ENCODE results near the gene SLC25A13.
A peak's percentile ranks its signal among the peaks of the same experiment; 100 is the strongest.
"Not testable (repeated sequence)": the region's sequence is repeated elsewhere in the genome, so short reads cannot be mapped to it uniquely, and the experiment has no call there.

The SLC25A13 gene

DNA sequence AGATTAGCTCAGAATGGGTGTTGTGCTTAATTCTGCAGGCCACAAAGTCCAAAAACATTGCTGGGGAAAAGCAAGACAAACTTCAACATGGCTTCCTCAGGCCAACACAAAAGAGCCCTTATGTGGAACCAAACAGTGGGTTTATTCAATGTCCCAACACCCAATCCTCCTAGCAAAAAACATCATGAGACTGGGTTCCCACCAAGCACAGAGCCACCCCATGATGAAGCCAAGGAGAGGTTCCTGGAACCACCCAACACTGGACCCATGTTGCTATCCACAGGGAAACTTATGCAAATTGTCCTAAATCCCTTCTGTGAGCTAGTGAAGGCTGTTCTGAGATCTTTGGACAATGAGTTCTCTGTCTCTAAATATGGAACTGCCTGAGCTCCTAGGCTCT, 24.0 kb downstream of the SLC25A13 start:
- no peak for DNase-seq

GRCh38 chr7:96297446-96297845, 24.5 kb downstream of the SLC25A13 start:
- not testable (repeated sequence) for DNase-seq

GRCh38 chr7:96293911-96294310, 28.0 kb downstream of the SLC25A13 start:
- DNase-seq: not testable (repeated sequence)

GRCh38 chr7:96287559-96287958, 34.3 kb downstream of the SLC25A13 start:
- no peak for DNase-seq

GRCh38 chr7:96287132-96287531, 34.8 kb downstream of the SLC25A13 start:
- no peak for DNase-seq

GRCh38 chr7:96285579-96285978, 36.3 kb downstream of the SLC25A13 start:
- peak; percentile 81 for DNase-seq

DNA sequence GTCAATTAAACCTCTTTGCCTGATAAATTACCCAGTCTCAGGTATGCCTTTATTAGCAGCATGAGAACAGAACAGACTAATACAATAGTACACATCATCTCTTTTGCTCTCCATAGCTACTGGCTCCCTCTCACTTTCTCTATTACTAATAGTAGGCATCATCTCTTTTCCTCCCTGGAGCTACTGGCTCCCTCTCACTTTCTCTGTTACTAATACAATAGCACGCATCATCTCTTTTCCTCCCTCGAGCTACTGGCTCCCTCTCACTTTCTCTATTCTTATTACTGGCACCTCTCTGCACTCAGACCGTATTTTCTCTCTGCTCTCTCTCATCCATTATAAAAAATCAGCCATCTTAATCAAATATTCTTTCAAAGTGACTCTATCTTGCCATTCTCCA, 37.1 kb downstream of the SLC25A13 start:
- no peak for DNase-seq

- no peak for DNase-seq
These were observed 37.7 kb downstream of the SLC25A13 start for GRCh38 chr7:96284240-96284639.

GRCh38 chr7:96282835-96283234, 39.1 kb downstream of the SLC25A13 start:
- no peak for DNase-seq

DNA sequence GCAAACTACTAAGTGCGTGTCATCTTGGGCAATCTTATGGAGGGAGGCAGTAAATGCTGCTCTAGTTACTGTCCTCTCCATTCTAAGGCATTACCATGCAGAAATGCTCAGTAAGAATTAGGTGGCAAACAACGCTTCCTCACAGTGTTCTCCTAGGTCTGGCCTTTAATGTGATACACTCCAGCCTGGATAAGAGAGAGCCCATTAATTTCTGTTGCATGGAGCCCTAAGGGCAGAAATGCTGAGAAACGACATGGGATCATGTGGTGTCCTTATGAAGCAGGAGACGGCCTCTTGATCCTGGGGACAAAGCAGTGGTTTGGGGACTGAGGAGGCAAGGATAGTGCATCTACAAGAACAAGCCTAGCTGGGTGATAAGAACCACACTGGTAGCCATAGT, 44.0 kb downstream of the SLC25A13 start:
- no peak for DNase-seq

DNA sequence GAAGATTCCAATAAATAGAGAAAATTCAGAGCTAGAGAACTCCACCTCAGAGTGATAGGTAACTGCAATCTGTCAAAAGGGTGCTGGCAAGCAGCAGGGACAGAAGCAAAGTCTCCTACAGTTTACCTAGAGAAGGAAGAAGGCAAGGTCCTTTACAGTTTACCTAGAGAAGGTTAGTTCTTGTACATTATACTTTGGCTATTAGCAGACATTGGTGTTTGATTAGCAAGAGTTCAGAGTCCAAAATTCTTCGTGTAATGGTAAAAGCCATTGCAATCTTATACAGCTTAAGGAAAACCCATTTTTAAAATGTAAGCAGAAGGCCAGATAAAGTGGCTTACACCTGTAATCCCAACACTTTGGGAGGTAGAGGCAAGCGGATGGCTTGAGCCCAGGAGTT, 45.9 kb downstream of the SLC25A13 start:
- DNase-seq: no peak

- DNase-seq: no peak
These were observed 48.2 kb downstream of the SLC25A13 start for GRCh38 chr7:96273716-96274115.

DNA sequence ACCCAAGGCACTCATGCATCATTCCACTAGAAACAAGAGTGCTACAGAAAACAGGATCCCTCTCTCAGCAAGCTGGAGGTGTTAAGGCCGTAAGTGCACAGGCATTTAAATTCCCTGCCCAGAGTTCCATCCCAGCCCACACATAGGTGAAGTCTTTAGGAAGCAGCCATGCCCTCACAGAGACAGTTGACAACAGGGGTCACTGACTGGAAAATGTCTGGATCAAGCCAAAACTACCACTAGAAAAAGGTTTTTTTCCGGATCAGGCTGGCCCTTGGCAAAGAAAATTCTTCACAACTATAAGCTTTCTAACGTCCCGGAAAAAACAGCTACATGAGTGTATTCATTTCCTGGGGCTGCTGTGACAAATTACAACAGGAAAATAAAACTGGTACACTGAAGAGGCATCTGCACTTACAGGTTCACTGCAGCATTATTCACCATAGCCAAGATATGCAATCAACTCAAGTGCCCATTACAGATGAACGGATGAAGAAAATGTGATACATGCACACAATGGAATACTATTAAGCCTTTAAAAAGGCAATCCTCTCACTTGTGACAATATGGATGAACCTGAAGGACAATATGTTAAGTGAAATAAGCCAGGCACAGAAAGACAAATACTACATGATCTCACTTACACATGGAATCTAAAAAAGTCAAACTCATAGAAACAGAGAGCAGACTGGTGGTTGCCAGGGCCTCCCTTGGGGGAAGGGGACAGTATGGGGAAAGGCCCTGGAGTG, 52.5 kb downstream of the SLC25A13 start:
- DNase-seq: no peak

- DNase-seq: no peak
These were observed 55.3 kb downstream of the SLC25A13 start for GRCh38 chr7:96266580-96266979.

DNA sequence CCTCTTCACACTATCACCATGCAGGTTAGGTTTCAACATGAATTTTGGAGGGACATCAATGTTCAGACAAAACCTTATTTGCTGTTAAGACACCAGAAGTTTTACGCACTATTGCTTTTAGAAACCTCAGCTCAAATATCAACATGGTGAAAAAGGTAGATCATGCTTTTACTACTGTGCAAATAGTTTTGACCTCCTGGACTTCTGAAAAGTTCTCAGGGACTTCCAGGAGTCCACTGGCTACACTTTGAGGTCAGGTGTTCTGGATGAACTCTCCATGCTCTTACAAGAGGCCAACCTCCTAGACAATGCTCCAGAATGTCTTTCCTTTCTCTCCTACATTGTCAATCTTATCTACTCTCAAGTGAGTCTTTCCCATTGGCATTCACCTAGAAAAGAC, 55.9 kb downstream of the SLC25A13 start:
- no peak for DNase-seq

- no peak for DNase-seq
These were observed 67.9 kb downstream of the SLC25A13 start for GRCh38 chr7:96253964-96254363.

- DNase-seq: no peak
These were observed 68.5 kb downstream of the SLC25A13 start for GRCh38 chr7:96253441-96253840.

DNA sequence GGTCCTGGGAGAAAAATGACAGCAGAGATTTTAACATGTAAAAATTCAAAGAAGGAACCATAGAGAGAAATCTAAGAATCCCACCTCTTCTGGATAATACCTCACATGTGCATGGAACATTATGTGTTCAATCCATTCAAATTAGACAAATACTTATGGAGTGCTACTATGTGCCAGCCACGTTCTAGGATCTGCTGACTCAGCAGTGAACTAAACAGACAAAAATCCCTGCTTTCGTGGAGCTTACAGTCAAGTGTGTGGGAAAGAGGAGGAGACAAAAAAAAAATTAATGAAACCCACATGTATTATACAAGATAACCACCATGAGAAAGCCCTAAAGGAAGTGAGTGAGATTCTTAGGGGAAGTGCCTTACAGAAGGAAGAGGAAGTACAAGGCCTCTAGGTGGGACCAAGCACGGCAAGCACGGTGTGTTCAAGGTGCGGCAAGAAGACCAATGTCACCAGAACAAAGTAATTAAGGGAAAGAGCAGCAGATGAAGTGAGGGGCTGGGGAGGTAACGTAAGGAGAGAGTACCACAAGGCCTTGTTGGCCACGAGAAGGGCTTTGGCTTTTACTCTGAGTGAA, 71.0 kb downstream of the SLC25A13 start:
- no peak for DNase-seq

DNA sequence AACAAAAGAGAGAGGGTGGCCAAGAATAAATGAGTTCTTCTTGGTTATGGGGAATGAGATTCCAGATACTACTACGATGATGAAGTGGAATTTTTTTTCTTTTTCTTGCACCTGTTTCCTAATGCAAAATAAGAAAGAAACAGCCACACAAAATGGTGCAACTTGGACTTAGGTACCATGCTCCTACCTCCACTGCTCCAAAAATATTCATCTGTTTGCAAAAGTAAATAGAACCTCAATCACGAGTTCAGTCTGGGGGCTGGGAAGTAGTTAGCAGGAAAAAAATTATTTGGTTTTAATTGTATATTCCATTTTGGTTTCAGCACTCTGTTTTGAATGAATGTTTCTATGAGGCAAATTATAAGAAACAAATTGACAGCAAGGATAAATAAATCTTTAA, 73.5 kb downstream of the SLC25A13 start:
- DNase-seq: no peak

DNA sequence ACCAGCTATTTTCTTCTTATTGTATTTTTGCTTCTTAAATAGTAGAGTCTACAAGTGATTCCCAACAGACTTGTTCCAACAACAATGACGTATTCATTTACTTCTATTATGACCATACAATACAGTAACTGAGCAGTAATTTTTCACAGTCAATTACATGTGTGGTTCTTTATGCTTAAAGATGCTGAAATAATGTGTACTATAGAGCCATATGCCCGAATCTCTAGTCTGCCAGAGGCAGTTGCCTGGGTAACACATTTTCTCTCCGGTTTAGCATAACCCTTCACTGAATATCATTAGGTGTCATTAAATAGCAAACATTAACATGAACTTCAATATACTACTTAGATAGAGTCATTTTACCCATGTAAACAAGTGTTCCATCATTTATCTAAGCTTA, 75.0 kb downstream of the SLC25A13 start:
- DNase-seq: no peak

DNA sequence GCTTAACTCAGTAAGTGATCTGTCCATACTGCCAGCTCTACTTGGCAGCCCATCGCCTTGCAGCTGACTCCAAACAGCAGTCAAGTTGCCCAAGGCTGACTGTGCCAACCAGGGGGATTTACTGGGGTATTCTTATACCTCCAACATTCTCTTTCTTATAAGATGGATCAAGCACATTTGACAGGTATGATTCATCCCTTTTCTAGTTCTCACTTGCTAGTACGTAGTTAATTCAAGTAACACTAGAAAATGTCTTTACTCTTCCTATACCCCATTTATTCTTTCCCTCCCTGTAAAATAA, 77.0 kb downstream of the SLC25A13 start:
- DNase-seq: no peak

DNA sequence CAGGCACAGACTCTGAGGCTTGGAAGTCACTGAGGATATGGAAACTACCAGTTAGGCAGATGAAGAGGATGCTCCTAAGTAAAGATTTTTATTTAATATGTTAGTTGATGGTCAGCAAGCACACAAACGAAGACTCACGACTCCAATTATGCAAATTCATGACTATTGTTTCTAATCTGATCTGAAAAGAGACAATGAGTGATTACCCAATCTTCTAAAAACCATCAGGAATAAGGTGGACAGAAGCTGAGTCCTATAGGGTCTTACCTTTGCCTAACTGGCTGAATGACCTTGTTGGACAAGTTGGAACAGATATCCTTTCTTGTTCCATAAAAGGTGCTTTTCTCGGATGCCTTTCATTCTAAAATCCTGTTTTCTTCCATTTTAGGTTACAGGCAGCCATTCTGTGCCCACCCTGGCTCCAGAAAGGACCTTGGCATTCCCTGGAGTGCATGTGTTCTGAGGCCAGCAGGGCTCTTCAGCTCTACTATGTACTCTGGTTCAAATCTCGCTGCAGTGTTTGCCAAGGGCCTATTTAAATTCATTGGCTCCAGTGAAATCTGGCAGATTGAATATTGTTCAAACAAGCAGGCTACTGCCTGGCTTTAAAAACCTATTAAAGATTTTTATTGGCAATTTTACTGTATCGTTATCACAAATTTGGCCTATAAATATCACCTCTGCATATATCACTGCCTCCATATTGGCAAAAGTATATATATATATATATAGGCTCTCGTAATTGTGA, 77.5 kb downstream of the SLC25A13 start:
- DNase-seq: no peak

- DNase-seq: no peak
These were observed 78.7 kb downstream of the SLC25A13 start for GRCh38 chr7:96243241-96243640.

DNA sequence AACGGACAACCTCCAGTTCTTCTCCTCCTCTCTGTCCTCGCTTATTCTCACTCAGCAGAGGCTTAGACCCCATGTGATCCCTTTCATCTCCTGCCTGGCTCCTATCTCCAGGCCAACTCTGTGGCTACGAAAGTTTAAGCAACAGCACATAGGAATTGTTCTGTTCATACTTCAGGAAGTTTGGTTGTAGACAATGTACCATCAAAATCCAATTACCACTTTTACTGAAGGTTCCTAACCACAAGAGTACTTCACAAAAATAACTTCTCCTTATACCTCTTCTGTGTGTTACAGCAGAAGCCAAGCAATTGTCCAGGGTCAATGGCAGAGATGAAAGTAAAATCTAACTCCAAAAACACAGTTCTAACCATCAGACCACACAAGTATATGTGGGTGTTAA, 80.0 kb downstream of the SLC25A13 start:
- no peak for DNase-seq
